Measurements from ENCODE around the gene AGFG2.
"Not testable (repeated sequence)": the region's sequence is repeated elsewhere in the genome, so short reads cannot be mapped to it uniquely, and the experiment has no call there.

AGFG2 gene

DNA sequence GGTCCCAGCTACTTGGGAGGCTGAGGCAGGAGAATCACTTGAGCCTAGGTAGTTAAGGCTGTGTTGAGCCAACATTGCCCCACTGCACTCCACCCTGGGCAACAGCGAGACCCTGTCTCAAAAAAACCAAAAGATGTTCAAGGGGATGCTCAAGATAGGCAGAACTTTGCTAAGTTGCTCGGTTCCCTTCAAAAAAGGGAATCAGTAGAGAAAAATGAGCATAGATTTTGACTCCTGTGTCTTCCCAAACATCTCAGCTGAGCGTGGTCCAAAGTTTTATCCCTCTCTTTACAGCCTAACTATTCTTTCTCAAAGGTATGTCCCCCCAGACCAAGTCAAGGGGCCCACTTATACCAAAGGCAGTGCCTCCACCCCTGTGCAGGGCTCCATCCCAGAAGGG lies 14.0 kb downstream of the AGFG2 start:
- no peak for DNase-seq

DNA sequence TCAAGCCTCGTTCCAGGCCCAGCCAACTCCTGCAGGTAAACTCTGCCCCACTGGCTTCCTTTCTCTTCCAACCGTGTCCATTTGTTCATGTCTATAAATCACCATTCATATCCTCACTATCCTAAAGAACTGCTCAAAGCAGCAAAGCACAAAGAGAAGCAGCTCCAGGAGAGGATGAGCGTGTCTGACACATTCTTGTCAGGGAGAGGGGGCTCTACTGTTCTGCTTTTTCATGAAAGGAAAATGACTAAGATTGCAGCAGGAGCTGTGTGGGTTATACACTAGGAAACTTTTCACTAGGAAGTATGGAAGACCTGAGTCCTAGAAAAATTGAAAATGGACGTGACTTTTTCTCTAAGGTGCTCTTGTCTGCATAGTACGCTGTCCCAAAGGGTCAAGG lies 16.7 kb downstream of the AGFG2 start:
- no peak for DNase-seq

DNA sequence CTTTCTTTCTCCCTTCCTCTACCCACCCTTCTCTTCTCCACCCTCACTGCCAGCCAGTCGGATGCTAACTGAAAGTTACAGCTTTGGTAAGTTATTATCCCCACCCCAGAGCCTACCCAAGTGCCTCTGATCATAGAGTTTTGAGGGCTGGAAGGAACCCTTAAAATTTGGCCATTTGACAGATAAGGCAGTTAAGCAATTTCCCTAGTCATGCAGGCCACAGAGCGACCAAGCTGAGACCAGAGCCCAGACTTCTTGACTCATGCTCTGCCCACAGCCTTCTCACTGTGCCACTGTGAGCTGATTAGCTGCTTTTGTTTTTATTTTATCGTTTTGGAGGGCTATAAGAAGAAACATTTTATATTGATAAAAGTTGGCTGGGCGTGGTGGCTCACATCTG lies 17.5 kb downstream of the AGFG2 start:
- DNase-seq: no peak

DNA sequence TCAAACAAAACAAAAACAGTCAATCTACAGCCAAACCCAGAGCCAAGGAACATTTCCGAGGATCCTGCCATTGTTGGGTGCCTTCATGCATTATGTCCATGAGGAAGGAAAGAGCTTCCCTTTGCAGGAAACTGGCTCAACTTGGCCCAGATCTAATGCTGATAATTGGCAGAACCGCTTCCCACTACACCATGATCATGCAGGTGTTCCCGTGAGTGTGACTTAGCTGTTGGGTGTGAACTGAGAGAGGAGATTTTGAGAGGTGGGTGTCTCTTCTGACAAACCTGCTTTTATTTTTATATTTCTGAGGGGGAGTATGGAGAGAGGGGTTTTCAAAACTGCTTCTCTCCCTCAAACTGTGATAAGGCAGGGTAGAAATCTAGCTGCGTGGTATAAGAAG lies 20.1 kb downstream of the AGFG2 start:
- DNase-seq: no peak

- DNase-seq: no peak
Measured at GRCh38 chr7:100561491-100562194, 22.6 kb downstream of the AGFG2 start.

GRCh38 chr7:100562195-100563099 lies 23.4 kb downstream of the AGFG2 start:
- DNase-seq: no peak

DNA sequence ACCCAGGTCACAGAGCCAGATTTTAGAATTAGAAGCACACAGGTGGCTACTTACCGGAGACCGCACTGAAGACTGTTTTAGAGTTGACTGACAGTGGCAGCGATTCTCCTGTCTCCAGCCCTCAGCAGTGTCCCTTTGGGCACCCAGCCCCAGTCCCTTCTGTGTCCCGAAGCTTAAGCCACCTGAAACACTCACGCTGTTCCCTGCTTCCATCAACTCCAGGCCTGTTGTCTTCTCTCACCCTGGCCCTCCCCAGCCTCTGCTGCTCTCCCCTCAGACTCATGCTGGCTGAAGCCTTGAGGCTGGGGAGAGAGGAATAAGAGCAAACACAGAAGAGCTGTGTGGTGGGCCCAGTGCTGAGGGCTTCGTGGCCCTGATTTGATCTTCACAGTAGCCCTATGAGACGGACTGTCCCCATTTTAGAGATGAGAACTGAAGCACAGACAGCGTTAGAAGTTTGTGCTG lies 24.1 kb downstream of the AGFG2 start:
- no peak for DNase-seq

- peak; percentile 80 for DNase-seq
Measured at GRCh38 chr7:100563809-100564400, 24.9 kb downstream of the AGFG2 start.

DNA sequence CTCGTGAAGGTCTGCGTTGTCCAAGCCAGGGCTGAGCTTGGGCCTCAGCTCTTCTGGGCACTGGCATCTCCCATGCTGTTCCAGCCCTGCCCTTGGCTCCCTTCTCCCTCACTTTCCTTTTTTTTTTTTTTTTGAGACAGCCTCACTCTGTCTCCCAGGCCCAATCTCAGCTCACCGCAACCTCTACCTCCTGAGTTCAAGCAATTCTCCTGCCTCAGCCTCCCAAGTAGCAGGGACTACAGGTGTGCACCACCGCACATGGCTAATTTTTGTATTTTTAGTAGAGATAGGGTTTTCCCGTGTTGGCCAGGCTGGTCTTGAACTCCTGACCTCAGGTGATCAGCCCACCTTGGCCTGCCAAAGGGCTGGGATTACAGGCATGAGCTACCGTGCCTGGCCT lies 25.4 kb downstream of the AGFG2 start:
- DNase-seq: not testable (repeated sequence)

DNA sequence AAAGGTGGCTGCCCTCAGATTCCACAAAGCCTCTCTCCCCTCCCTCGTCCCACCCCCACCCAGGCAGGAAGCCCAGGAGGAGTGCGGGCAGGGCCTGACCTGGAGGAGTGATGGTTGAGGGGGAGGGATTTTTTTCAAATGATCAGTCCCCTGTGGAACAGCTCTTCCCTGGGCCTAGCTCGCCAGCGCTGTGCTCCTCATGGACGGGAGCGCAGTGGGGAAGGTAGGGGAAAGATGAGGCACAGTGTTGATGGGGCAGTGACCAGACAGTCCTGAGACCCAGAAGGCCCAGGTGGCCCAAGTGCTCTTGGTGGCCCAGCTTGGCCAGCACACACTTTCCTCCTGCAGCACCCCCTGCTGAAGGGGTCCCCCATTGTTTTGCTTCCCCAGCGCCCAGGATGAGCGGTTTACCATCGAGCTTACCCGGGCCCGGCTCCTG lies 26.1 kb downstream of the AGFG2 start:
- no peak for DNase-seq

GRCh38 chr7:100566018-100566531 lies 27.1 kb downstream of the AGFG2 start:
- no peak for DNase-seq

DNA sequence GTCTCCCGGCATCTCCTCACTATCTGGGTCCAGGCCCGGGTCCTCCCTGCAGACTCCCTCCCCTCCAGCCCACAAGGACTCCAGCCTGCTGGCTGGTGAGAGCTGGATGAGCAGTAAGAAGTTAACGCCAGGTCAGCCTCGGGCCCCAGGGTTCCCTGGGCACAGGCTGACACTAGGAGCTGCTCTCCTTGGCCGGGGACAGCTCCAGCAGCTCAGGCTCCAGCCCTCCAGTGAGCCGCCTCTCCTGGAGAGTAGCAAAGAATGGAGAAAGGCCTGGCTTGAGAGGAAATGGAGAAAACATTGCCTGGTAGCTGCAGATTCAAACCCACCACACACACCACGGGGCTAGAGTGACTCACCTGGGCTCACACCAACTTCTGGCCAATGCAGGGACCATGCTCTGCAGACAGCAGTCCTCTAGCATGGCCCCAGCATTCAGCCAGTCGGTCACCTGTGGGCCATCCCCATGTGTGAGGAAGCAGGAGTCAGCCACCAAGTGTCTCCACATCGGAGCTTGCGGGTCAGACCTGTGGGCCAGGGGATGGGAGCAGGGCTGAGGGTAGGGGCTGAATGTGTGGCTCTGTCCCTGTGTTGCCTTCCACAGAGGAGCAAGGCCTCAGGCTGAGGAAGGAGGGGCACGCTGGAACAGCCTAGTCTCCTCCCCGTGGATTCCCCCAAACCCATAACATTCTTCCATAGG lies 28.2 kb downstream of the AGFG2 start:
- DNase-seq: no peak

DNA sequence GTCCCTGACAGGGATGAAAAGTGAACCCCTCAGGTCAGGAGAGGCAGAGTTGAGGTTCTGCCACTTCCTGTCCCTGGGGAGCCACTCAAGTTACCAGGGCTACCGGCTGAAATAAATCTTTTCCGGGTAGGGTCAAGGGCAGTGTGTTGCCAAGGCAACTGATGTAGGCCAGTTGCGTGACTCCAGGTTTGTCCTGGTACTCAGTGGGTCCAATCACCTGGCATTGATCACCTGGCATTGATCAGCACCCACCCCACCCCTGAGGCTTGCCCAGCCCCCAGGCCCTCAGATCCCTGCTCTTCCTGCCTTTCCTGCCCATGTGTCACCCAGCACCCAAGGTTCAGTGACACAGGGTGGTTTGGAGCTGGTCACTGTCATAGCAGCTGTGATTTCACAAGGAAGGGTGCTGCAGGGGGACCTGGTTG lies 28.8 kb downstream of the AGFG2 start:
- no peak for DNase-seq

- DNase-seq: peak; percentile 20
Measured at GRCh38 chr7:100568176-100568895, 29.3 kb downstream of the AGFG2 start.

DNA sequence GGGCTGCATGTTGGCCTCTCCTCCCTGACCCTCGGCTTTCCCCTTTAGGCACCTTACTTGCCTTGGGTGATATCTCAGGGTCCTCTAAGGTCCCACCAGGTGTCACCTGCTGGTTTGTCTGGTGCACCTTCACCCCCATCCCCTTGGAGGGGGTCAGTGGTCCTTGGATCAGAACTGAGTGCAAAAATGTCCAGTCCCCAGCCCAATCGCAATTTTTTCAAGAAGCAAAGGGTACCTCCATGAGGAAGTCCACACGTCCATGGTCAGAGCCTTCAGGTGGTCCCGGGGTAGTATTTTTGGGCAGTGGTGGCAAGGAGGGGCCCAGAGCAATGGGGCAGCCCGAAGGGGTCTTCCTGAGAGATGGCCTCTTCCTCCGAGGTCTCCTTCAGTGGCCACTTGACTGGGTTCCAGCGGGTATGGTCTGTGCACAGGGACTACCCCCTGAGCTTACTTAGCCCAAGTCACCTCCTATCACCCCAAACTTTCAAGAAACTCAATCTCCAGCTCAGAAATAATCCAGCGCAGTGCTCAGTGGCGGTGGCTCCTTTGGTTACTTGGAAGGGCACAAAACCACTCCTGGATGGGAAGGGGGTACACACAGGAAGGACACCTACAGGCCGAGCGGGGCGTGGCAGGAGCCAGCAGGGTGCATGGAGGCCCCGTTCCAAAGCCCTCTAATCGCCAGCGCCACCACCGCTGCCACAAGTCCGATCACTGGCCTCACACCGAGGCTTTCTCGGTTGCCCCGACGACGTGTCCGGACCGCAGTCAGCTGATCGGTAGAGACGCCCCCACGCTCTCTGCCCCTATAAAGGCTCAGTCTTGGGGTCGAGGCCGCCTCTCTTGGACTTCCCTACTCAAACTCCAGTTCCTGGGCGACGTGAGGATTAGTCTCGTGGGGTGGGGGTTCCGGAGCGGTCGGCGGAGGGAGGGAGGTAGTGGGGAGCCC lies 30.2 kb downstream of the AGFG2 start:
- DNase-seq: peak; percentile 13

- DNase-seq: no peak
Measured at GRCh38 chr7:100570954-100571828, 32.2 kb downstream of the AGFG2 start.

GRCh38 chr7:100571829-100572116 lies 32.8 kb downstream of the AGFG2 start:
- DNase-seq: no peak

DNA sequence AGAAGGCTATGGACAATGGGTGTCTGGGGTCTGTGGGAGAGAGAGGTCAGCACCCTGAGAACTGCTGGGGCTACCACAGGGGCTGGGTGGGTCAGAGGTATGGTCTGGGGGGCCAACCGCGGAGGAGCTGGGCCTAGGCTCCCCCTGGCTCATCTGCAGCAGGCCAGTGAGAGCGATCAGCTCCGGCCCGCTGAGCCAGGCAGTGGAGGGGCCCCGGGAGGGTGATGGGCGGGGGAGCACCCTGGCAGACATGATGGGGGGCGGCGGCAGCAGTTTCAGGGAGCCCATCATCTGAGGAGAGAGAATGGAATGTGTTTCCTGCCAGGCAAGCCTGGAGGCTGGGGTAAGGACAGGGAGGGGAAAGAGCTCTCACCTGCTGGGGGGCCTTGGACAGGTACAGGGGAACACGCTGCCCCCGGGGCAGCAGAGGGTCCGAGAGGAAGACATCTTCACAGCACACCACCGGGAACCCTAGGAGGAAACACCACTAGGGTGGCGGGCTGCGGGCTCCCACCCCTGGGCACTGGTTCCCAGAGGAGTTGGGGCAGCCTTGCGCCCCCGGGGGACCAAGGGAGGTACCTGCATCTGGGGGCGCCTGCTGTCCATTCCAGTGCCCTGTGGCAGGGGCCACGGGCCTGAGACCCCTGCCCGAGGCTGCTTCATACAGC lies 33.4 kb downstream of the AGFG2 start:
- no peak for DNase-seq

DNA sequence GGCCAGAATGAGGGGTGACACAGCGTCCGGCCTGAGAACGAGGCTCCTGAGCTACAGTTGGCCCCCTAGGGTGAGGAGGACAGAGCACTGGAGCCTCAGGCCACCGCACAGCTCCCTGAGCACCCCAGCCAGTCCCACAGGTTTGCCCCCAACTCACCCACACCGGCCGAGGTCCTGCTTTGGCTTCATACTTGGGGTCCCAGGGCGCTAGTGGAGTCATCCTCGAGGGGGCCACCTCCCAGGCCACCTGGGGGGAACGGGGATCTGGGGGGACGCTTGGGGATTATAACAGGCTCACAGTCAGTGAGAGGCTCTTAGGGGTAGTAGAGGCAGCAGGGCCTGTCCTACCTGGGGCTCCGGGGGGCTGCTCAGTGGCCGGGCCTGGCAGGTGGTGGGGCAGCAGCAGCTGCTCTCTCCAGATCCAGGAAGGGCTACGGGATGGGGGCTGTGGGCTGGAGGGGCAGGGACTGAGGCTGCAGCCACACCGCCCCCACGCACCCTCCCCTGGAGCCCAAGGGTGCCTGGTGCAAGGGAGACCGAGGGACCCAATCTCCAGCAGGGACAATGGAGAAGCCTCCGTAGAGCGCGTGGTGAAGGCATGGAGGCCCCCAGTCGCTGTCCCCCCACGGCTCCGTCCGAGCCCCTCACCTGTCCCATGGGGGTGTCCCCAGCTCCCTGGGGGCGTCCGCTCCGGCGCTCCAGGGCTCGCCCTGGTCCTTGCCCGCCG lies 34.1 kb downstream of the AGFG2 start:
- no peak for DNase-seq
